Kidney glomerular epithelial cell (primary cell): ENCODE results near the gene CDK18.

ENCODE experiments used
- DNase-seq: peaks from one replicate; lab custom pipeline; 2025; lab: John Stamatoyannopoulos, UW

Gene CDK18

DNA sequence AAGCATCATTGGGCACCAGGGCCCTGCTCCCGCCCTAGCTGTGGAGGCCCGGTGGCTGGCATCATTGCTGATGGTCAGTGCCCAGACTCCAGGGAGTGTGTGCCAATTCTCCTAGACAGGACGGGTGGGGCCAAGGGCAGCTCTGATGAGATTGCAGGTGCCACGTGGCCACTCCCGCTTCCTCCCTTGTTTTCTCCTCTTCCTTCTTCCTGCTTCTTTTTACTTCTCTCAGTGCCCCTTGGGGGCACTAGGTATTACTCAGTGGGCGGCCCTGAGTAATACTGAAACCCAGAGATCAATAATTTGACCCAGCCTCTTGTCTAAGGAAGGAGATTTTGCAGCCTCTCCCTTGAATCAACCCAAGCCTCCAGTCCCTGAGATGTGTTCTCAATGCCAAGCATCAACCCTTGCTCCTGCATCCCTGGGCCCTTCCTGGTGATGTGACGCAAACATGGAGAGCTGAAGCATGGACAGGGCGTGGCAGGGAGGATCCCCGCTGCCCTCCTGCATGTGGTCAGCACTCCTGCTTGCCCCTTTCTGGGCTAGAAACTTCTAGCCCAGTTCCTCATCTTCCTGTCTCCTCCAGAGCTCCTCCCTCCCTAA is 32.4 kb downstream of the CDK18 start:
- DNase-seq = no peak

DNA sequence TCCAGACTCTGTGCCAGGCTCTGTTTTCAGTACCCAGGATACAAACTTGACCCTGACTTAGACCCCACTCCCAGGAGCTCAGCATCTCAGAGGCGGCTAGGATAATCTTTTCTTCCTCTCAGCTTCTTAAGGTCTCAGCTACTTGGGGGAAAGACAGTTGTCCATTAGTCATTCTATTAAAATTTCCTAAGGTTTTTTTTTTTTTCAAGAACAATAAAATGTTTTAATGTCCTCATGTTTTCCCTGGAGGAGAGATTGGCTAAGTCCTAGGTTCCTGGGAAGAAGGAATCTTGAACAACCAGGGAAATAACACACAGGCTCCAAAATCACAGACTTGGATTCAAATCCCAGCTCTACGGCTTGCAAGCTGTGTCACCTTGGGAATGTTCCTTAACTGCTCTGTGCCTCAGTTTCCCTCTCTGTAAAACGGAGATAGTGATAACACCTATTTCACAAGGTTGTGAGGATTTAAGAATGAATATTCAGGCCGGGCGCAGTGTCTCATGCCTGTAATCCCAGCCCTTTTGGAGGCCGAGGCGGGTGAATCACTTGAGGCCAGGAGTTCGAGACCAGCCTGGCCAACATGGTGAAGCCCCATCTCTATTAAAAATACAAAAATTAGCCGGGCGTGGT is 33.0 kb downstream of the CDK18 start:
- no peak for DNase-seq

DNA sequence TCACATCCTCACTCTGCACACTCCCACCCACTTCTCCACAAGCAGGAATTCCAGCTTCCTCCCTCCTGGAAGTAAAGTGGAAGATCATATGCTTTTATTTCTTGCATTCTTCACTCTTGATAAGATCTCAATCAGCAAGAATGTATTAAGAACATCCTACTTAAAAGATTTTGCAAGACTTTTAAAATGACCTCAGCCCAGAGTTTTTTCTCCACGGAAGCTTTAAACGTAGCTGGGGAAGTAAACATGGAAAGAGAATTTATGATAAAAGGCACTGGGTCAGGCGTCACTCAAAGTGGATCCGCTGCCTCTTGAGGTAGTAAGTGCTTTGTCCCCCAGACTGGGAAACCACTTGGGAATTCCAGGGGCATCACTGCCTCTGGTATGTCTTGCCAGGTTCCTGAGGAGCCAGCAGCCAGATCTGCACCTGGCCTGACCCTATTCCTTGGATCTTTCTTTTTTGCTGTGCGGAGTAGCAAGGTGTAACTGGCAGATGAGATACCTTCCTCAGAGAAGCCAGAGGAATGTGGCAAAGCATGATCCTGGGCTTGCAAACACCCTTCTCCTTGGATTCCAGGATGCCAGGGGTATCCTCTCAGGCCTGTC is 33.9 kb downstream of the CDK18 start:
- no peak for DNase-seq

DNA sequence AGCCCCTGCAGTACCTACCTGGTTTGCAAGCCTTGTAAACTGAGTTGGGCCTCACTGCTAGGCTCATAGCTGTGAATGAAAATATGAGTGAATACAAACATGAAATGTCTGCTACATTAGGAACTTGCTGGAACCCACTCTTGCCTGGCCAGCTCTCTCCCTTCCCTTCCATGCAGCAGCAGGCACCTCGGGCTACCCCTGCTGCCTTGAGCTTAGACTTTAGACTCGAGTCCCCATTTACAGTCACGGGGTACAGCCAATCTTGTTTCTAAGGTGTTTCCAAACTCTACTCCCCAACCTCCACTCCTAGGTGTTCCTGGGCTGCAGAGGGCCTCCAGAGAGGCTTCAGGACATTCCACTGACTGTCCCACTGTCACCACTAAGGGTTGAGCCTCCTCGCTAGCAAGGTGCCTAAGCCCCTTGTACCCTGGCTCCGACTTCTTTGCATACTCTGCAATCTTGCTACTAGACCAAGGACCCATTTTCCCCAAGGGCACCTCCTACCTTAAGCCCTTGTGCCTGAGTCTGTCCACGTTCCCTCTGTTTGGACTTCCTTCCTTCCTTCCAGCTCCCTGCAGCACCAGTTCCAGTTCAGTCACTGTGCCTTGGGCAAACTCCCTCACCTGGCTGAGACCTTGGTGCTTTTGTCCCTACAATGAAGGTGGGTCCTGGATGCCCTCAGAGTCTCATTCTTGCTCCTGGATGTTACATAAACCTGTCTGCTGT is 36.9 kb downstream of the CDK18 start:
- DNase-seq = no peak

DNA sequence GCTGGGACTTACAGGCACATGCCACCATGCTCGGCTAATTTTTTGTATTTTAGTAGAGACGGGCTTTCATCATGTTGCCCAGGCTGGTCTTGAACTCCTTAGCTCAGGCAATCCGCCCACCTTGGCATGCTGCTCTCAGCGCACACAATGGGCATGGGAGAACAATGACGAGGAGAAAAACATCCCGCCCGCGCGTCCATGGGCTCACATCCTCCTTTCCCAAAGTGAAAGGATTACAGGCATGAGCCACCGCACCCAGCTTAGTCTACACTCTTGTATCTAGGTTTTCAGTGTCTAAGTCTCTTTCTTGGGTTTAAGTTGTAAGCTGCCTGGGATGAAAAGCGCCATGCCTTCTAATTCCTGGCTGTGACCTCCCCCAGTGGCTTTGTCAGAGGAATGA is 37.9 kb downstream of the CDK18 start:
- DNase-seq = no peak

DNA sequence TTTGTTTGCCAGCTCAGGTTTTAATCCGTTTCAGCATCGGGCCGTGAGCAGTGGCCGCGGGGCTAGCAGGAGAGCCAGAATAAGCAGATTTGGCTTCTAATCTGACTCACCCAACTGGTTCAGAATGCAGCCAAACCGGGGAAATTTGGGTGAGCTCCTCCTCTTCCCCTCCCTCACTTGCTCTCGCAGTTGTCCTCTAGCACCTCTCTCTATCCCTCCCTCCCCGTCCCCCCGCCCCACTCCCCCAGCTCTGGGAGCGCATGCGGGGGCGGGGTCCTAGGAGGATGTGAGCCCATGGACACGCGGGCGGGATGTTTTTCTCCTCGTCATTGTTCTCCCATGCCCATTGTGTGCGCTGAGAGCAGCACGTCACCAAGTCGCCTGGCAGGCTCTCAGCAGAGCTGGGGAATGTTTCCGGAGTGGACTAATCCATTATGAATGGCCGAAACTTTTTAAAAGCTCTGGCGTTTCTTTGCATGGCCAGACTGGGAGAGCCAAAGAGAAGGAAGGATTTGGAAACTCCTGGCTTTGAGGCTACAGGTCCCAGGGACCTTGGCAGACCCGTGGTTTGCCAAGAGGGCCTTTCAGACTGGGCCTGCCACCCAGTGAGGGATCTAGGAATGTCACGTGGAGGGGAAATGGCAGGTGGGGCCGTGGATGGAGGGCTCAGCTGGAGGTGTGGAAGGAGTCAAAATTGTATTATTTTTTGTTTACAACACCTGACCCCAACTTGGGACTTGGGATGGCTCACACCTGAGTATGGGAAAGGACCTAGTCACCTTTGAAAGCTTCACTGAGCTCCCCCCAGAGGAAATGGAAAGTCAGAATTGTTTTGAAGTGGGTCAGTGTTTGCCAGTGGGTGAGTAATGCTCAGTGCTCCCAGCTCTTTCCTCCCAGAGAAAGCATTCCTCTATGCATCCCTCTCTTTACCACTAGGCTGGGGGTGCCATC is 39.2 kb downstream of the CDK18 start:
- DNase-seq = peak; percentile 52

DNA sequence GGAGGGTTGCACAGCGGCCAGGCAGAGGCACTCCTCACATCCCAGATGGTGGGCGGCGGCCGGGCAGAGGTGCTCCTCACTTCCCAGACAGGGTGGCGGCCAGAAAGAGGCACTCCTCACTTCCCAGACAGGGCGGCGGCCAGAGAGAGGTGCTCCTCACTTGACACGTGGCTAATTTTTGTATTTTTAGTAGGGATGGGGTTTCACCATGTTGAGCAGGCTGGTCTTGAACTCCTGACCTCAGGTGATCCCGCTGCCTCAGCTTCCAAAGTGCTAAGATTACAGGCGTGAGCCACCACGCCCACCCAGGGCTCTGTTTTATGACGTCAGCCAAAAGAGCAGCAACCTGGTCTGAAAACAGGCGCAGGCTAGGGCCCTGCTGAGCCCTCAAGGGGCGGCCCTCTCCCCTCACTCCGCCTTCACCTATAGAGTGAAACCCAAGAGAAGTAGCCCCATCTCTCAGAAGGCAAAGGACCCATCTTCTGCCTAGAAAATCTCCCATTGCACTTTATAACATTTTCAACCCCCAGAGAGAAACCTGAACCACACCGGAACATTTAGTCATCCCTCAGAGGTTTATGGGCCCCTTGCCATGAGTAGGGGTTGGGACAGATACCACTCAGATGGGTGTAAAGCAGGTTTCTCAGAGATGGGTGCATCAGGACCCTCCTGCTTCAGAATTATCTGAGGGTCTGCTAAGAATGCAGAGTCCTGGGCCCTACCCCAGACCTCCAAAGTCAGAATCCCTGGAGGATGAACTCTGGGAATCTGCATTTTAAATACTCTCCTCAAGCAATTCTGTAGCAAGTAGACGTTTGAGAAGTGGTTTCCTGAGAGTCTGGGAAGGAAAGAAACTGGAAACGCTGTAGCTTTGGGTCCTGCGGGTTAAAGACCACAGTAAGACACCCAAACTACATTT is 40.8 kb downstream of the CDK18 start:
- DNase-seq = no peak

DNA sequence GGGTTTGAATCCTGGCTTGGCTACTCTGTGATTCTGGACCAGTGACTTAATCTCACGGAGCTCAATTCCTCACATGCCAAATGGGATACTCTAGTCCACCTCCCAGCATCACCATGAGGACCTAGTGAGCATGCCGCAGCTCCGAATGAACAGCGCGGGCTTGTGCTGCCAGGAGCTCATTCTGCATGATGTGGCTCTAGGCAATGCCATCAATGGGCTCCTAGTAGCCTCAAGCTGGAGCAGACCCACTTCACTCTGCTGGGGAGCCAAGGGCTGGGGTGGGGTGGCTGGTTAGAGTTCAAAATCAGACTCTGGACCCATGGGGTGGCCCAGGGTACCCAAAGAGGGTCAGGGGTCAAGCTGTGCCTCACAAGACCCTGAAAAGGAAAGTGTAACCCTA is 41.5 kb downstream of the CDK18 start:
- no peak for DNase-seq

DNA sequence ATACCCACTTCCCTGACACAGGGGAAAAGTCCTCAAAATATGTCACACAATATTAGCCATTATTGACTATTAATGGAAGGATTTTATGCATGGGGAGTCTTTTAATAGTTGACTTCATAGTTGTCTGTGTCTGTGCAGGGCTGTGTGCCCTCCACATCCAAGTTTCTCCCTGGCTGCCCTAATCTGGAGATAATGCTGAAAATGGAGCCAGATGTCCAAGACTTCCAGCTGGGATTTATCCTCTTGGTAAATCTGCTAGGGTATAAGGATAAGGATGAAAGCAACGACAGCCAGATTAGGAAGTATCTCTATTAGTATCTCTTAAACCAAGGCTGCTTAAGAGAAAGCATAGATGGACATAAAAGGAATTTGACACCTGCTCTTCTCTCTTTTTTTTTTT is 42.1 kb downstream of the CDK18 start:
- no peak for DNase-seq

DNA sequence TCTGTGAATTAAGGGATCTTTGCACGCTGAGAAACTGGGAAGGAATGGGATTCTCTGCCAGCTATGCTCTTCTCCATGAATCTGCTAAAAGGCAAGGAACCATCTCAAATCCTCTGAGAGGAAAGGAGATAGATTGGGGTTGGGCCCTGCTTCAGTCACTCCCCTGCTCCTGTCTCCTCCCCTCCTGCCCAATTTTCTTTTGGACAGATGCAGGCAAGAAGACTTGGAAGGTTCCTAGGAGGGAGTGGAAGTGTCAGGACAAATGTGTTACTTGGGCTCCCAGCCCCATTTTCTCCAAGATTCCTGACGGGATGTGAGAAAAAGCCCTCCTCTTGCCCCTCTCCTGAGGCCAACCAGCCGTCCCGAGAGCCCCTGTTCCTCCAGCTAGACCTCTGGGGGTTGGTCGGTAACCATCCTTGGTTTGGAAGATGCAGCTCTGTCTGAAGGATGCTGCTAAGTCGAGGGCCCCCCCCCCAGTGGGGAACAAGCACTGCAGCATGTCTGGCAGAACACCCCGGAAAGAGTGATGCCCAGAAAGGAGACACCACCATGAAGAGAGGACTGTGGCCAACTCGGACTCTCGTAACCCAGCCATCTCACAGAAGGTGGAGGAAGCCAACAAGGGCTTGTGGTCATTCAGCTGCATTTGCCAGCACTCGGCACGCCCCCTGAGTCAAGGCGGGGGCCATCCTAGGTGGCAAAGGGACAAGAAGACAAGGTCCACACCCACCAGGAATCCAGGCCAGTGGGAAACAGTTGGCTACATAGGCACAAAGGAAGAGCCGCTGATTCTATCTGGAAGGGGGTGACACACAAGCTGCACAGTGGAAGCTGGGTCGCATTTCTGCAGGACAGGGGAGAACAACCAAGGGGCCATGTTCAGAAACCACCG is 43.7 kb downstream of the CDK18 start:
- DNase-seq = no peak

DNA sequence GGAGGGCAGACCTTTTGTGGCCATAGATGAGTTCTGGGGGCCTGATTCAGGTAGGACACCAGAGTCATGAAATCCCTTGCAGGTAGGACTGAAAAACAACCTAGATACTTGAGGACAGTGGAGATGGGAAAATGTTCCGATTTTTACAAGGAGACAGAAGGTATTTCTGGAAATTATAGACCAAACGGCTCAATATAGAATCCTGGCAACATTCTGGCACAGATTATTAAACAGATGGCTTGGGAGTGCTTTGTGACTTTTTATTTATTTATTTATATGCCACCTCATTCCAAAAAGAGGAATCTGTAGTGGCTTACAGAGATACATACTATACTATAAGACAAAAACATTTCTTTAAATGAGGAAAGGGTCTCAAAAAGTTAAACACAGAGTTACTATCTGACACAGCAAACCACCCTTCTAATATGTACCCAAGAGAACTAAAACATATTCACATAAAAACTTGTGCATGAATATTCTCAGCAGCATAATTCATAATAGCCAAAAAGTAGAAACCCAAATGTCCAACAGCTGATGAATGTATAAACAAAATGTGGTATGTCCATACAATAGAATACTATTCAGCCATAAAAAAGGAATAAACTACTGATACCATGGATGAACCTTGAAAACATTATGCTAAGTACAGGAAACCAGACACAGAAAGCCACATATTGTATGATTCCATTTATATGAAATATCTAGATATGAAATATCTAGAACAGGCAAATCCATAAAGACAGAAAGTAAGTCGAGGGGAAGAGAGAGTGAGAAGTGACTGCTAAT is 49.8 kb downstream of the CDK18 start:
- DNase-seq = no peak

DNA sequence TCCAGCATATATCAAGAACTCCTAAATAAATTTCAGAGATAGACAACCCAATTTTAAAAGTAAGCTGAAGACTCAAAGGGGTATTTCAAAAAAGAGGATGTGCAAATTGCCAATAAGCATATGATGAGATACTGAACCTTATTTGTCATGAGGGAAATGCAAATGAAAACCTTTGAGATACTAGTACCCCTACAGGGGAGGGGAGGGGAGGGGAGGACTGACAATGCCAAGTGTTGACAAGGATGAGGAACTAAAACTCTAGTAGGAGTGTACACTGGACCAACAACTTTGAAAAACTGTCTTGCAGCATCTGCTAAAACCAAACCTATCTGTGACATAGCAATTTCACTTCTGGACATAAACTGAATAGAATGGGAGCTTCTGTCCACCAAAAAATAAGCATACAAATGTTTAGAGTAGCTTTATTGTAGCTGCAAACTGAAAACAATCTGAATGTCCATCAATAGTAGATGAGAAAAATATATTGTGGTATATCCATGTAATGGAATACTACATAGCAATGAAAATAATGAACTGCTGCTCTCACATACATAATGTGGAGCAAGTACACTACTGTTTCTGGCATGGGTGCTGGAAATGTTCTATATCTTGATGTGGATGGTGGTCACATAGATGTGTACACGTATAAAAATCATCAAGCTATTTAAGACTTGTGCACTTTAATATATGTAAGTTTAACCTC is 57.2 kb downstream of the CDK18 start:
- no peak for DNase-seq

DNA sequence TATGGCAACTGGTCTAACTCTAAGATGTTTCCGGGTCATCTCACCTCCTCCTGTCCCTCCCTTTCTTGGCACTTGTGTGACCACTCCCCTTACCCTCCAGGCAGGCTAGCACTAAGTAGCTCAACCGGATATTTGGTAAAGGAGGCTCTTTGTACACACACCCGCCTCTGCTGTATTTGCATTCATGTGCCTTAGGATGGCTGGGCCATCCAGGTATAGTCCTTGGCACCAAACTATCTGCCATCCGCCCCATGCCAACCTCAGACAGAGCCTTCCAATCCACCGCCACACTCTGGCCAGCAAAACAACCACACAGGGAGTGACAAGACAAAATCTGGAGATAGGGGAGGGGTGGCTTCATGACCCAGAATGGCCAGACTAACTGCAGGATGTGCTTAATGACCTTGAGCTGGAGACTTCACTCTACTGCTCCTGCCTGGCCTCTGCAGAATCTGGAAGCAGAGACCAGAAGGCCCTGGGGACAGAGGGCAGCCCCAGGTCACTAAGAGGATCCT is 59.5 kb downstream of the CDK18 start:
- DNase-seq = no peak

DNA sequence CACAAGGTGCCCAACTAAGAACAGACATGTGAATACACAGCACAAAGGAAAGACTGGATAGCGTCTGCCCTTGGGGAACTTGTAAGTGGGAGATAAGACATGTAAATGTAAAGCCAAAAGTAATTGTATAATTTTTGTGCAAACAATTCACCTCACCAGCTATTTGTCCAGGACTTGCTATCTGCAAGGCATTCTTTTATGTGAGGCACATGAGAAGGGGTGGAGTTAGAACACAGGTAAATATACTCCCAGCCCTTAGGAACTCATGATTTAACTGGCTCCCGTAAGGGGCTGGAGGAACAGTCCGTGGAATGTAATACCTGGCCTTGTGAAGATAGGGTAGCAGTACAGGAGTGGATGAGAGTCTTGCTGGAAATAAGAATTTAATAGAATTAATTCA is 61.3 kb downstream of the CDK18 start:
- no peak for DNase-seq

DNA sequence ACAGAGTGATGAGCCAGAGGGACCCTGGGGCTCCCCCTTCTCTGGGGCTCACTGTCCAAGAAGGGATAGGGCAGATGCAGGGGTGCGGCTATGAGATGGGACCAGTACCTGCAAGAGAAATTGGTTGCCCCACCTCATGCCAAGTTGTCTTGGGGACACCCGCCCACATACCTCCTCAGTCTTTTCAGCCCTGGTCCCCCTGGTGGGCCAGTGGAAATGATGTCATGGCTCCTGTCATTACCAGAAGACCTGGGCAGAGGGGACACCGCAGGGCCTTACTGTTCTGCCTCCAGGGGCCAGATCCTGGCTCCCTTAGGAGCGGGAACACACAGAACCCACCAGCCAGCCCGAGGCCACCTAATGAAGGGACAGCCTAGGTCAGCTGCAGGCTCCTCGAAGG is 63.2 kb downstream of the CDK18 start:
- DNase-seq = no peak

DNA sequence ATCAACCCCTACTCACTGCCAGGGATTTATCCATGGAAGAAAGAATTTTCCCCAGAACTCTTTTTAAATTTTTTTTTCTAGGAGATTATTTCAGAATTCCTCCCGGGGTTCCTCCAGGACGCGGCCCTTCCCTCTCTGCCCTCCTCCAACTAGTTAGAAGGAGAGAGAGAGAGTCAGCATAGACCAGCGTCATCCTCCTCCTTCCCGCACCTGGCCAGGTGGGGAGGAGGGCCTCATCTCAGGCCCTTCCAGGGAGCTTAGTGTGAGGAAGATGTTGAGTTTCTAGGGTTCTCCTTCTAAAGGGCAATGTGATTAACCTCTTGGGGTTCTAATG is 63.6 kb downstream of the CDK18 start:
- DNase-seq = no peak

DNA sequence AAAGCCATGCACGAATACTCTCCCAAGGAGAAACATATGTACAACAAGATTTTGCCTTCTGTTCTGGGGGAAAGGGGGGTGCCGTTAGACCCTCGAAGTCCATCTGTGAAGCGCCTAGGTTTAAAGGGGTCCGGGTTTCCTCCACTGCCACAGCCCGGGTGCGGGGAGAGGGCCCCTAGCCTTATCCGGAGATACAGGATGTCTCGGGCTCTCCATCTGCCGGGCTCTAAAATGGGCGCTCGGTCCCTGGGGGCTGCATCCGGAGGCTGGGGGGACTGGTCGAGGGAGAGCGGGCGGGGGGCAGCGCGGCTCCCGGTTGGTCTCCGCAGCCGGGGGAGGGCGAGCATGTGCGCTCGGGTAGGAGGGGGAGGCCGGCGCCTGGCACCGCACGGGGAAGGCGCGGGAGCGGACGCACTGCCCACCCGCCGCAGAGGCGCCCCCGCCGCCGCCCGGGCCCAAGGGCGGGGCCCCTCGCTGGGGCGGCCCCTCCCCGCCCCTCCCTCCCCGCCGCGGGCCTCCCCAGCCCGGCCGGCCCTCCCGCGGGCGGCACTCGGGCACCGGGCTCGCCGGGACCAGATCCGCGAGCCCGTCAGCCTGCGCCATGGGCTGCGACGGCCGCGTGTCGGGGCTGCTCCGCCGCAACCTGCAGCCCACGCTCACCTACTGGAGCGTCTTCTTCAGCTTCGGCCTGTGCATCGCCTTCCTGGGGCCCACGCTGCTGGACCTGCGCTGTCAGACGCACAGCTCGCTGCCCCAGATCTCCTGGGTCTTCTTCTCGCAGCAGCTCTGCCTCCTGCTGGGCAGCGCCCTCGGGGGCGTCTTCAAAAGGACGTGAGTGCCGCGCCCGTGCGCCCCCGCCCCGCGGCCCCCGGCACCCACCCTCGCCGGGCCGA is 64.2 kb downstream of the CDK18 start:
- DNase-seq = no peak
